ENCODE measurements around the gene DUOX2.

GRCh38 chr15:45121020-45121419 lies 7.0 kb upstream of the DUOX2 start:
- TF ChIP-seq POLR2A (IDR thresholded peaks at IDR 0.05; ENCODE audit: low read length): no peak
- TF ChIP-seq GATA1 (IDR thresholded peaks at IDR 0.05; ENCODE audit: low read depth, low read length): no peak
